Left lung (tissue), 10 donors: Measurements from ENCODE around the gene CHAF1A. TPM values are rescaled to one million over a fixed set of nuclear protein-coding genes. Genes with fewer than 3 reads are reported as not detected.

Experiments
- ATAC-seq: fragments of 200-7000 bp; cut with Tn5 transposase; one replicate; pipeline ENCODE4 v1.9.1; 2020; ENCODE audit warnings: moderate library complexity
- DNase-seq, 4 donors: peaks; one replicate each; pipeline ENCODE4 v3.0.0-alpha.2; 2013 to 2020
- H3K27ac ChIP-seq, 2 donors: fragments of 200-600 bp; sonication (generic) in 1 of 2; one replicate each; pipeline versions ENCODE4 v1.5.0 to v1.8.0; 2020 to 2021
- H3K27me3 ChIP-seq, 2 donors: fragments of 200-600 bp; sonication (generic) in 1 of 2; one replicate each; pipeline versions ENCODE4 v1.5.0 to v1.8.0; 2020 to 2021
- H3K36me3 ChIP-seq, 2 donors: fragments of 200-600 bp; sonication (generic) in 1 of 2; one replicate each; pipeline versions ENCODE4 v1.5.0 to v1.8.0; 2020 to 2021
- H3K4me1 ChIP-seq, 2 donors: fragments of 200-600 bp; one replicate each; pipeline ENCODE4 v1.8.0; 2021
- H3K4me3 ChIP-seq, 2 donors: fragments of 200-600 bp; sonication (generic) in 1 of 2; one replicate each; pipeline versions ENCODE4 v1.5.0 to v1.8.0; 2020 to 2021; ENCODE audit warnings: mild to moderate bottlenecking in 1 of 2
- H3K9me3 ChIP-seq, 2 donors: fragments of 200-600 bp; sonication (generic) in 1 of 2; one replicate each; pipeline versions ENCODE4 v1.5.0 to v1.8.0; 2020 to 2021
- intact Hi-C, 2 donors: fragments of 100-400 bp; cut with DNase I; formaldehyde crosslinking; loops; one replicate each; pipeline versions ENCODE4 v1.11.2 to v1.14.2; 2022
- polyA plus RNA-seq, 6 donors: library from polyadenylated mRNA; unstranded; fragments of 120-200 nt; gene quantifications; one replicate each; pipeline ENCODE4 v1.2.1, GENCODE V29; 2013; ENCODE audit not compliant: insufficient read length in 6 of 6
- total RNA-seq, 2 donors: library from RNA; stranded (reverse); fragmentation: NEBNext Ultra II Directional; extraction: Animal tissue kit (Norgen Biotek cat#: 25700); gene quantifications; one replicate each; pipeline ENCODE4 v1.2.1, GENCODE V29; 2021
- TF ChIP-seq, protein P1 (sequence below), 2 donors: fragments of 200-600 bp; sonication (generic) in 1 of 2; IDR thresholded peaks; one replicate each; pipeline versions ENCODE4 v1.5.0 to v1.8.0; 2021; ENCODE audit warnings: antibody characterized with exemption in 2 of 2
- donor health status: DM: no; HTN: yes; CAD: no.
- donor health status: DM: no; HTN: no; CAD: no.

The CHAF1A gene
- total and polyA plus RNA-seq, 8 donors: 15.6 to 29.3 (median 24.3) TPM

- peaks cover 44 to 78% of the 10 kb centered on the region in 2 donors for H3K4me1 ChIP-seq
- DNase-seq: peak in 2 of 4 donors; percentile 71 to 87
- H3K9me3 ChIP-seq: no peaks in the 10 kb centered on the region
- intact Hi-C loops: no loop called here
- H3K27me3 ChIP-seq: no peaks in the 10 kb centered on the region
- H3K4me3 ChIP-seq: peak overlapping the region in 1 of 2 donors; percentile 31
- TF ChIP-seq, protein P1, sequence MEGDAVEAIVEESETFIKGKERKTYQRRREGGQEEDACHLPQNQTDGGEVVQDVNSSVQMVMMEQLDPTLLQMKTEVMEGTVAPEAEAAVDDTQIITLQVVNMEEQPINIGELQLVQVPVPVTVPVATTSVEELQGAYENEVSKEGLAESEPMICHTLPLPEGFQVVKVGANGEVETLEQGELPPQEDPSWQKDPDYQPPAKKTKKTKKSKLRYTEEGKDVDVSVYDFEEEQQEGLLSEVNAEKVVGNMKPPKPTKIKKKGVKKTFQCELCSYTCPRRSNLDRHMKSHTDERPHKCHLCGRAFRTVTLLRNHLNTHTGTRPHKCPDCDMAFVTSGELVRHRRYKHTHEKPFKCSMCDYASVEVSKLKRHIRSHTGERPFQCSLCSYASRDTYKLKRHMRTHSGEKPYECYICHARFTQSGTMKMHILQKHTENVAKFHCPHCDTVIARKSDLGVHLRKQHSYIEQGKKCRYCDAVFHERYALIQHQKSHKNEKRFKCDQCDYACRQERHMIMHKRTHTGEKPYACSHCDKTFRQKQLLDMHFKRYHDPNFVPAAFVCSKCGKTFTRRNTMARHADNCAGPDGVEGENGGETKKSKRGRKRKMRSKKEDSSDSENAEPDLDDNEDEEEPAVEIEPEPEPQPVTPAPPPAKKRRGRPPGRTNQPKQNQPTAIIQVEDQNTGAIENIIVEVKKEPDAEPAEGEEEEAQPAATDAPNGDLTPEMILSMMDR (IDR thresholded peaks at IDR 0.05): peak; percentile 13 to 28
- peaks cover 0 to 32% of the 10 kb centered on the region in 2 donors for H3K36me3 ChIP-seq
- peak; percentile 60 for ATAC-seq
- H3K27ac ChIP-seq: peak overlapping the region; percentile 85 to 88
Observed at GRCh38 chr19:4369888-4370260, 32.6 kb upstream of the CHAF1A start.

GRCh38 chr19:4370418-4371041 is 31.9 kb upstream of the CHAF1A start:
- ATAC-seq (no peak), DNase-seq (no peak)
- Histone ChIP-seq H3K27ac (peak overlapping the region in 1 of 2 donors; percentile 88), H3K27me3 (no peaks in the 10 kb centered on the region), H3K9me3 (no peaks in the 10 kb centered on the region), H3K4me3 (no peak overlapping the region), H3K36me3 (peaks cover 0 to 25% of the 10 kb centered on the region in 2 donors), H3K4me1 (peaks cover 51 to 84% of the 10 kb centered on the region in 2 donors)
- TF ChIP-seq, protein P1 (IDR thresholded peaks at IDR 0.05): no peak
- intact Hi-C loops: no loop called here

- Histone ChIP-seq H3K9me3 (no peaks in the 10 kb centered on the region), H3K36me3 (peaks cover 0 to 15% of the 10 kb centered on the region in 2 donors), H3K4me1 (peaks cover 59 to 94% of the 10 kb centered on the region in 2 donors), H3K4me3 (no peak overlapping the region), H3K27me3 (no peaks in the 10 kb centered on the region), H3K27ac (peak overlapping the region in 1 of 2 donors; percentile 92)
- no peak for ATAC-seq
- TF ChIP-seq, protein P1 (IDR thresholded peaks at IDR 0.05): no peak
- no peak for DNase-seq
- intact Hi-C loops: no loop called here
Observed at GRCh38 chr19:4371247-4372164, 30.9 kb upstream of the CHAF1A start.

- ATAC-seq: no peak
- Histone ChIP-seq H3K27me3 (no peaks in the 10 kb centered on the region), H3K9me3 (no peaks in the 10 kb centered on the region), H3K36me3 (peaks cover 0 to 6% of the 10 kb centered on the region in 2 donors), H3K27ac (peak overlapping the region in 1 of 2 donors; percentile 92), H3K4me3 (no peak overlapping the region), H3K4me1 (peaks cover 59 to 100% of the 10 kb centered on the region in 2 donors)
- no peak for DNase-seq
- TF ChIP-seq, protein P1 (IDR thresholded peaks at IDR 0.05): no peak
- intact Hi-C loops: no loop called here
Observed at GRCh38 chr19:4372165-4373012, 30.1 kb upstream of the CHAF1A start.
